ENCODE results near the gene SPAG7.
A peak's percentile ranks its signal among the peaks of the same experiment; 100 is the strongest.

The SPAG7 gene

DNA sequence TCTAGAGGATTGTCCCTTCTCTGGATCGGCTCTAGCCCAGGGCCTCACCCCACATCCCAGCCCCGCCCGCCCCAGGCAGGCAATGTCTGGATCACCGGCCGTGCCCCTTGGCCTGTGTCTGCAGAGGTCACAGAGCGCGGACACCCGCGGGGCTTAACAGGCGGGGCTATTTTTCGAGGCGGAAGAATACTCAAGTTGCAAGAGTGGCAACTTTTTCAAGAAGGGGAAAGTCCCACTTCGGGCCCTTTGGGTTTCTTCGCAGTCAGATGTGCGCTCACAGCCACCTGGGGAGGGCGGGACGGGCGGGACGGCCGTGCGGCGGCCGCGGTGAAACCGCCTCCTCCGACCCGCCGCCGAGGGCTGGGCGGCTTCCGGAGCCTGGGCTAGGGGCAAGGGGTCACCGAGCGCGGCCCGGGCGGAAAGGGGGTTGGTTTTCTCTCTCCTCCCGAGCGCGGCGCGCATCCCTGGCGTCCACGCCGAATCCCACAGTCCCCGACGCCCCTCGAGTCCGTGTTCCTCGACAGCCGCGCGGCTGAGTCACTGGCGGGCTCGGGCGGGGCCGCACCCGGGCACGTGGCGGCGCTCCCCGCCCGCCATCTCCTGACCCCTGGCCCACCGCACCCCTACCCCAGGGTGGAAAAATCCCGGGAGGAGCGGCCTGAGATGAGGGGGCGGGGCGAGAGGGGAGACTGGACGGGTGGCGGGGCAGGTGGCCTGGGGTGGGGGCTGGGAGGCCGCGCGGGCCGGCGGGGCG is 18.1 kb downstream of the SPAG7 start:
- DNase-seq, result peak in 1 of 2 experiments; percentile 15

DNA sequence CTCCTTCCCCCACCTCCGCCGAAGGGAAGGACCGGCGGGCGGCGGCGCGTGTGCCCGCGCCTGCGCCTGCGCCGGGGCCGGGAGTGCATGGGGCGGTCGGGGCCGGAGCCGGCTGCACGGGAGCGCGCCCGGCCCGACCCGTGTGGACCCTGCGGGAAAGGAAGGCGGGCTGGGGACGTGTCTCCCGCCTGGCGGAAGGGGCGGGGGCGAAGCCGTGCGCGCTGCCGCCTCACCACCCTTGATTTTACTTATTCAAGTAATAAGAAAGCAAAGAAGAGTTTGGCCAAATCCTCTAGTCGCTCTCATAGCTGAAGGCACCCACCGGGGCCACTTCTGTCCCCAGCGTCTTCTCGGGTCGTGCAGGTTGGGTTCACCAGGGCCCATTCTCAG is 18.7 kb downstream of the SPAG7 start:
- DNase-seq, result peak in 1 of 2 experiments; percentile 67

DNA sequence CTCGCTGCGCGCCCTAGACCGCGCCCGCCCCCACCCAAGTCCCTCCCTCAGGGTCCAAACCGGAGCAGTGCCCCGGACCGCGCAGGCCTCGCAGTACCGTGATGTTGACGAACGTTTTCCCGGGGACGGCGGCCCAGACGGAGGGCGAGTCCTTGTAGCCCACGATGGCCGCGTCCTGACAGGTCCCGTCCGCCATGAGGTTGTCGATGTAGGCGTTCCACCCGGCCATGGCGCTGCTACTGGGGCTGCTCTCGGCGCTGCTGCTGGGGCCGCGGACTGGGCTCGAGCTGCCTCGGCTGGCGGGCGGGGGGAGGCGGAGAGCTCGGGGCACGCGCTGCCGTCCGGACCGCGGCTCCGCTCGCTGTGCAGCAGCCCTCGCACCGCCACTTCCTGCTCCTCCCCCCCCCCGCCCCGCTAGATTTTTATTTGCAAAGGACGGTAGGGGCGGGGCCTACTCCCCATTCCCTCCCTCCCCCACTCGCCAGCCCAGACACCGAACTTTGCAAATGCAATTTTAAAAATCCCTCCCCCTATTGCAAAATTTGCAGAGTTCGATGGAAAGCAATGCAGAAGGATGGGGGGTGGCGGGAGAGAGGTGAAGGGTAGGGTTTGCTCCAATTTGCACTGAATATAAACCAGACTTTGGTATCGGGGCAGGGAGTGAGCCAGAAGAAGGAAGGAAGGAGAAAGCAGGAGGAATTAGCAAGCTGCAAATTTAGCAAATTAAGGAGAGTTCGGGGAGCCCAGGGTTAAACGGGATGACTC is 19.3 kb downstream of the SPAG7 start, which contains the start of gene PFN1:
TSS of gene PFN1 (minus strand) at position 365 of the 765 bp plus-strand sequence. CDS start at position 229, 136 bp downstream.
- peak; percentile 67 to 75 for DNase-seq

DNA sequence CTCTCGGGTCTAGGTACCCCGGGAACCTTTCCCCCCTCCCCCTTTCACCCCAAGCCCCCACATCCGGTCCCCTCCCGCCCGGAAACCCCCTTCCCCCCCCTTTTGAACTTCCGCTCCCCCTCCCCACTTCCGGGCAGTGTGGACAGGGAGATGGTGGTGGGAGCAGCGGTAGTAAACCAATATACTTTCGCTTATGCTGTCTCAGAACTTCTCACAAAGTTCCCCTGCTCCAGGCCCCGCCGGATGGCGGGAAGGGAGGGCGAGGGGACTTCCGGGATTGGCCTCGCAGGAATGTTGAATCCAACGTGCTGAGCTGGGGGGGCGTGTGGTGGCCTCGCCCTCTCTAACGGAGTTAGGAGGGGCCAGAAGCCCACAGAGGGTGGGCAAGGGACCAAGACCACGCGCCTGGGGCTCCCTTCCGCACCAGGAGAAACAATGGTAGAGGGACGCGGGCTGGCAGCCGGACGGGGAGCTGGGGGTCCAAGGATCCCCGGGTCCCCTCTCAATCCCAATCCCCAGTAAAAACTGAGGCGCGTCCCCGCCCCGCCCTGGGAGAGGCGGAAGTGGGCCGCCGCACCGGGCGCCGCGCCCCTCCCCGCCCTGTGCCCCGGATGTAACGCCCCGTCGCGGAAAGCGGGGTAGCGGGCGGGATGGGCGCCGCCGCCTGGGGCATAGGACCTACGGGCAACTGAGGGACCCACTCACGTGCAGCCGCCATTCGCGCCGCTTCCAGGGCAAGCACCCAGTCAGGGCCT is 20.0 kb downstream of the SPAG7 start:
- DNase-seq, result no peak

DNA sequence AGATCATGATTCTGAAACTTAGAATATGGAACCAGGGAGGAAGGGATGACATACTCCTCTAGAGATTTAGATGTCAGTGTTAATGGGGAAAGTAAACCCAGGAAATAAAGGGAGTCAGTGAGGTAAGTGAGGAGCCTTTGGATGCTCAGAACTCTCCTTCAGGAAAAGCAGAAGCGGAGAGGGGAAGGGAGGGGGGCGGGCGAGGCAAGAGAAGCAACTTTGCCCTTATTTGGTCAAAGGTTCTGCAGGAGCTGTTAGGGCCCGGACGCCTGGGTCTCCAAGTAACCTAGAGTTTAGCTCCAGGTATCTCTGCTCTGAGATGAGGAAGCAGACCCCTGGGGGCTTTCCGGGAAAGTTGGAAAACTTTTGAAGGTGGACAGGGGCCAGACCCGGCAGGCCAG is 20.6 kb downstream of the SPAG7 start:
- DNase-seq, result peak; percentile 34 to 38

DNA sequence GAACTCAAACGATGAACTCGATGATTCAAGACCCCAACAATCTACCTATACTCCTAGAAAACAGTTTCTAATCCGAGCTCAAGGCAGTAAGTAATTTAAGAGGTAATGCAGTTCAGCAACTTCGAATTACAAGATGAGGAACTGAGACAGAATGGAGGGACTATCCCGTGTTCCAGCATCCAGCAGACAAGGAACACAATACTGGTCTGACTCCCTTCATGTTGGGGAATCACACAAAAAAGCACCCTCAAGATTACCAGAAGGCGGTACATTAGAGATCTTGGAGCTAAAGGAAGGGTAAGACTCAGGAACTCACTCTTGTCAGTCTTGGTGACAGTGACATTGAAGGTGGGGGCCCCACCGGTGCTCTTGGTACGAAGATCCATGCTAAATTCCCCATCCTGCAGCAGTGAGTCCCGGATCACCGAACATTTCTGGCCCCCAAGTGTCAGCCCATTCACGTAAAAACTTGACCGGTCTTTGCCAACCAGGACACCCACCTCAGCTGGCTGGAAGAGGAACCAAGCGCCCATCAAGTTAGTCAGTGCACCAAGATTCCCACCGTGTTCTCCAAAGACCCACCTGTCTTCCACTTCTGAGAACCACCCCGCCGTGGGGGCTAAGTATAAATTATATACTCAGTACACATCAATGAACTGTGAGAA is 21.2 kb downstream of the SPAG7 start:
- no peak for DNase-seq

DNA sequence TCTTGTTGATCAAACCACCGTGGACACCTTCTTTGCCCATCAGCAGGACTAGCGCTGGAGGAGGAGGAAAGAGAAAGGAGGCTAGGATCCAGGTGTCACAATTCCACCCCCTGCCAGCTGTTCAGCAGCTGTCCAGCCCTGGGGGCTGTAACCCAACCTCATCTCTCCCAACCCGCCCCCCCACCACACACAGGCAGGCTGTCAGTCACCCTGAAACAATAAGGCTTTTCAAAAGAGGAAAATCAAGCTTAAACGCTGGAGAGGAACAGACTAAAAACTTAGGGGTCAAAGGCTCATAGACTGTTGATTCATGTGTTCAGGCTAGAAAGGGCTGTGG is 21.7 kb downstream of the SPAG7 start:
- no peak for DNase-seq

DNA sequence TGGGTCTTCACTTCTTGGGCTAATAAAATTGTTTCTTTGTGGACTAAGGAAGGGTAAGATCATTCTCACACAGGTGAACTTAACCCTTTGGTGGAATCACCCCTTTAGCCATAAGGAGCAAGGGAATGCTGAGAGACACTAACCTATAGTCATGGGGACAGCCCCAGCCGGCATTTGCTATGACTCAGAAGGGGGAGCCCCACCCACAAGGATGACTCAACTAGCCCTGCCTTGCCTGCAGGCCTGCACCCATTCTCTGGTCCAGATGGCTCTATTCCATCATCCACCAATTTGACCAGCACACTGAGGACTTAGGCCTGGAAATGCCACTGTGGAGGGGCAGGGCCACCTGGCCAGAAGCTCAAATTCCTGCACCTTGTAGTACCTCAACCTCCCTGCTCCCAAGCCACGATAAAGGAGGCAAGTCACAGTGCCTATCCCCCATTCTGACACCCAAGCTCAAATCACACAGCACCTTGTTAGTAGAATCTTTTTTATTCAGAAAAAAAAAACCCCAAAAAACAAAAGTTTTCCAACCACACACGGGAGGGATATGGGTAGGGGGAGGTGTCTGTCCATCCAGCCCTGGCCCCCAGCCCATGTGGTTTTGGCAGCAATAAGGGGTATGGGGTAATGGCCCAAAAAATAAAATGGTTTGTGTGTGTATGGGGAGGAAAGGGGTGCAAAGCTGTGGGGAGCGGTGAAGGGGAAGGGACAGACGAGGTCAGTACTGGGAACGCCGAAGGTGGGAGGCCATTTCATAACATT is 22.3 kb downstream of the SPAG7 start:
- peak; percentile 27 for DNase-seq

DNA sequence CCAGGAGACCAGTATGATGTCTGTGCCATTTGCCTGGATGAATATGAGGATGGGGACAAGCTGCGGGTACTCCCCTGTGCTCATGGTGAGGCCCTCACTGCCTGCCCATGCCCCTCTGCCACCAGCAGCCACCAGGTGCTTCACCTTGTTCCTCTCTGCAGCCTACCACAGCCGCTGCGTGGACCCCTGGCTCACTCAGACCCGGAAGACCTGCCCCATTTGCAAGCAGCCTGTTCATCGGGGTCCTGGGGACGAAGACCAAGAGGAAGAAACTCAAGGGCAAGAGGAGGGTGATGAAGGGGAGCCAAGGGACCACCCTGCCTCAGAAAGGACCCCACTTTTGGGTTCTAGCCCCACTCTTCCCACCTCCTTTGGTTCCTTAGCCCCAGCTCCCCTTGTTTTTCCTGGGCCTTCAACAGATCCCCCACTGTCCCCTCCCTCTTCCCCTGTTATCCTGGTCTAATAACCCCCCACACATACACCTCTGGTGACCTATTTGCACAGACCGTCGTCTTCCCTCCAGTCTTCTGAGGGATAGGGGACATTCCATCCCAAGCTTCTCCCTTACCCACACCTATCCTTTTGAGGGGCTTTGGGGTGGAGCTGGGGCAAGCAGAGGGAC is 23.0 kb downstream of the SPAG7 start:
- DNase-seq, result no peak

DNA sequence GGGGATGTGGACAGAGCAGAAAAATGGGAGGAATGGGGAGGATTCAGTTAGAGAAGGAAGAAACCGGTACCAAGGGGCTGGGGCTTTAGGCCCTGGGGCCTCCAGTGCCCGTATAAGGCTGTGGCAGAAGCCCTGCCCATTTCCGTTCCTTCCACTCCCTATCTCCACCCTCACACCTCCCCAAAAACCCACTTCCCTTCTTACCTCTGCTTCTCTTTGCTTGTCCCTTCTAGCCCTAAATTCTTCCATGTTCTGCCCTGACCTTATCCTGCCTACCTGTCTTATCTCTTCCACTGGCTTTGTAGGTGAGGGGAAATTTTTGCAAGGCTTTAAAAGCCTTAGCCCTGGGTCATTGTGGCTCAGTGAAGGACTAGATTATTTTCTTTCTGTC is 23.5 kb downstream of the SPAG7 start:
- peak; percentile 11 to 41 for DNase-seq

DNA sequence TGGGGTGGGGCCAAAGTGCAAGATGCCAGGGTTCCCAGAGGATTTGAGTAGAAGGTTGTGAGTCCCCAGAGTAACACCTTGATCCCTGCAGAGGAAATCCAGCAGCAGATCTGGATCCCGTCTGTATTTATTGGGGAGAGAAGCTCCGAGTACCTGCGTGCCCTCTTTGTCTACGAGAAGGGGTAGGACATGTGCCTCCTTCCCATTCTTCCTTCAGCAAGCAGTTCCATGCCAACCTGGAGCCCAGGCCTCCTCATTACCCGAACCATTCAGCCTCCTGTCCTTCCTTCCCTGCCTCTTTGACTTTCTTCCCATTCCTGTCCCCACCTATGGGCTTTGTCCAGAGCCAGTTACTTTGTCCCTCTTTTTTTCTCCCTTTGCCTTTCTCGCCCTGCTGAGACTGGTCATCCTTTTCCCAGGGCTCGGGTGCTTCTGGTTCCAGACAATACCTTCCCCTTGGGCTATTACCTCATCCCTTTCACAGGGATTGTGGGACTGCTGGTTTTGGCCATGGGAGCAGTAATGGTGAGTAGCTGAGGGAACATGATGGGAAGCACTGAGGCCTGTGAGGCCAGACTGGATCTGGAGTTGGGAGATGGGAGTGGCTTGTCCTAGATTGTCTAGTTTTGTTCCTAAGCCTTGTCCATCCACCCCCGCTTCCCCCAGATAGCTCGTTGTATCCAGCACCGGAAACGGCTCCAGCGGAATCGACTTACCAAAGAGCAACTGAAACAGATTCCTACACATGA is 24.7 kb downstream of the SPAG7 start:
- no peak for DNase-seq

DNA sequence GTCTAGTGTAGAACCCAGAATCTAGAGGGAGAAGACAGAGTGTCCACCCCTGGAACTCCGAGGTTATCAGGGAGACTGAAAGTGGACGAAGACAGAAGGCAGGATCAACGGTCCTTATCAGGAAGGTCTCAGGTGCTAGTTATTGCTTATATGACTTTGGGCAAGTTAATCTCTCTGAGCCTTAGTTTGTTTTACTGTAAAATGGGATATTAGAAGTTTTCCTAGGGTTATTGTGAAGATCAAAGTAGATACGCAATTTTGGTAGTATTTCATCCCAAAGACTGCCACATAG is 26.4 kb downstream of the SPAG7 start:
- no peak for DNase-seq

DNA sequence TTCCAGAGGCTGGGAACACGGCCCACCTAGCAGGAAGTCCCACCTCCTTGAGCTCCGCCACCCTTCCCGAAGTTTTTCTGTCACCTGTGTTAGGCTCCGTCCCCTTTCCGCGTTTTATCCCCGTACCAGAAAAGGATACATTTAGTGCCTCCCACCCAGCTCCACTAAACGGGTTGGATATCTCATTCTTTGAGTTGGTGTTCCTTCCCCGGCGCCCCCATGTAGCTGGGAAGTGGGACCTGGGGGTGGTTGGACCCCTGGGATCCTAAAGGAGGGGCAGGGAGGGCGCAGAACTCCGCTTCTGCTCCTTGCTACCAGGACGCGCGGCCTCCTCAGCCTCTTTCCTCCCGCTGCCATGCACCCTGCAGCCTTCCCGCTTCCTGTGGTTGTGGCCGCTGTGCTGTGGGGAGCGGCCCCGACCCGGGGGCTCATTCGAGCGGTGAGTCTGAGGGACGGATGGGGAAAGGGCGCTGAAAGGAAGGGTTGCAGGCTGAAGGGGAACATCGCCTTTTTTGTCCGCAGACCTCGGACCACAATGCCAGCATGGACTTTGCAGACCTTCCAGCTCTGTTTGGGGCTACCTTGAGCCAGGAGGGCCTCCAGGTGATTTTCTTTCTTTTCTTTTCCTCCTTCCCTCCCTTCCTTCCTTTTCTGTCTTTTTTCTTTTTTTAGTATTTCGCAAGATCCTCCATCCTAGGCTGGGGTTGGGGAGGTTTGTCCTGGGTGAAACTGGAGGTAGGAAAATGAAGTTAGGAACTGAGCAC is 26.9 kb downstream of the SPAG7 start:
- no peak for DNase-seq

DNA sequence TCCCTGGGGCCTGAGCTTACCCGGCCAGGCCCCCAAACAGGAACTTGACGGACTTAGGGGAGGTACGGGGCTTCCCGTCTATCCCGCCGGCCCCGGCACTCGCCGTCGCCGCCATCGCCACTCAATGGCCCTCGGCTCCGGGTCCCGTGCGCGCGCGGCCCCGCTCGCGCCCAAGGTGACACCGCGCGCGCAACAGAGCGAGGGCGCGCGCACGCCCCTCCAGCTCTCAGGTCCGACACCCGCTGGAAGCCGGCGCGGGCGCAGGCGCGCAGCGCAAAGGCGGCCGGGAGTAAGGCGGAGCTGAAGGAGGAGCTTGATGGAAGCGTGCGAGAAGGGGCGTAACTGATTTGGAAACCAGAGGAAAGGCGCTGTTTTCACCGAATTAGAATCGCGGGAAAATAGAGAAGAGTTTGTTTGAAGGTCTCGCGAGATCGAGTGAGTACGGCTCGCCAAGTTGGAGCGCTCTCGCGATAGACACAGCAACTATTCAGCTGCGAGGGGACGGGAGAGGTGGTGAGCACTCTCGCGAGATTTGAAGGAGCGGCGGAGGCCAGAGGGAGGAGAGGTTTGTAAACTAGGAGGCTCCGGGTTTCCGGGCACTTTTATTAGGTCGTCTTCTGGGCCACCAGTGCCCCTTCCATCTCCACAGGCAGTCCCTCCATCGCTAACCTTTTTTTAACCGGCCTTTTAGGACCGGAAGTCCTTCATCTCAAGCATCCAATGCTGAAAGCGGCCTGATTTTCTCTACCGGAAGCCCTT is 27.6 kb downstream of the SPAG7 start, which contains the start of the genes RNF167 and SLC25A11:
TSS of gene RNF167 (plus strand) at position 473 of the 759 bp plus-strand sequence. CDS start 642 bp downstream, outside the sequence.
TSS of gene SLC25A11 (minus strand) at position 251 of the 759 bp plus-strand sequence. CDS start at position 115, 136 bp downstream.
- peak; percentile 94 for DNase-seq

DNA sequence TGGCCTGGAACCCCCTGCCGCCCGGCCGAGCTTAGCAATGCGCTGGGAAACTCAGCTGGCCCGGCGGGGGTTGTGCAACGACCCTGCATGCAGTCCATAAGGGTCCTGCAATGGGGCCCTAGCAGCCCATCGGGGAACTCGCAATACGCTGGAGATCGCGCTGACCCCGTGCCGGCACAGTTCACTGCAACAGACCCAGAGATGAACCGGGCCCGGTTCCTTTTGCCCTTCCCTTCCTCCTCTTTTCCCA is 28.1 kb downstream of the SPAG7 start:
- no peak for DNase-seq

DNA sequence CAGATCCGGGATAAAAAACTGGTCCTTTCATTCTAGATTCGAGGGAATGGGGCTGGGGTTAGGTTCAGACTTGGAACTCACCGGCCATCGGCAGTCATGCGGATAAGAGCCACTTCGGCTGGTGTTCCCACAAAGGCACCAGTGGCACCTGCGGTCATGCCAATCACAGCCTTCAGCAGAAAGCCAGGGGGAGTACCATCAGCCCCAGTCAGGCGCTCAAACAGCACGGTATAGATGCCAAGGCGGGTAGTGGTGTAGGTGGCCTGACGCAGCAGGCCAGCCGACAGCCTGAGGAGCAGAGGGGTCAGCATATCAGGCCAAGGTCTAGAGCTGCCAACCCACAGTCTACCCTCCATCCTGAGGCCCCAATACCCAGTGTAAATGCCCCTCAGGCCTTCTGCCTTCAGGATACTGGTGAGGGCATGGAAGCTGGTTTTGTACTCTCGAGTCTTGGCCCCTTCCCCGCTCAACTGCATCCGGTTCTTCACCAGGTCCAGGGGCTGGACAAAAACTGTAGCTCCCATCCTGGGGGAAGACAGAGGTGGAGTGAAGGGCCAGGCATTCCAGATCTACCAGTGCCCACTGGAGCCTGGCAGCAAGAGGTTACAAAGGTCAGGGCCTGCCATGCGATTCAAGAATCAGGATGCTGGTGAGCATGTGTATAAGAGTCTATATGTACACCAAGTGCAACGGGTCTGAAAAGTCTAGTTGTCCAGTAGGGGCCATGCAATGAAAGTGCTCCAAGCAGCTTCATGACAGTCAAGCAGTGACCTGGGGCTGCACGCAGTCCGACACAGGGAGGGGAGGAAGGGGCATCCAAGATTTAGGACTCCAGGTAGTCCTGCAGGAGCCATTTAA is 28.7 kb downstream of the SPAG7 start:
- no peak for DNase-seq

DNA sequence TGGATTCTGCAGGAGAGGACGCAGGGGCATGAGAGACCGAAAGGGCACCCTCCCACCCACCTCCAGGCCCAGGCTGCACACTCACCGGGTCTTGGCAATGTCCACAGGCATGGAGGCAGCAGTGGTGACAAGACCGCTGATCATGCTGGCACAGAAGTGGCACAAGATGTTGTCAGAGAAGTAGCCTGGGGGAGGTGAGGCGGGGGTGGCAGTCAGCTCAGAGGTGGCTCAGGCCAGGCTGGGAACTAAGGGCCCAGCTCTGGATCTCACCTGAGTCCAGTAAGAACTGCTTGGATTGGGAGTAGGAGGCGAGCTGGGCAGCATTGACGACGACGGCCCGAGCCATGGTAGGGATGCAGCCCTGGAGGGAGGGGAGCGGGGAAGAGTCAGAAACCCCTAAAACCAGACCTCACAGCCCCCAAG is 29.5 kb downstream of the SPAG7 start:
- DNase-seq, result no peak

DNA sequence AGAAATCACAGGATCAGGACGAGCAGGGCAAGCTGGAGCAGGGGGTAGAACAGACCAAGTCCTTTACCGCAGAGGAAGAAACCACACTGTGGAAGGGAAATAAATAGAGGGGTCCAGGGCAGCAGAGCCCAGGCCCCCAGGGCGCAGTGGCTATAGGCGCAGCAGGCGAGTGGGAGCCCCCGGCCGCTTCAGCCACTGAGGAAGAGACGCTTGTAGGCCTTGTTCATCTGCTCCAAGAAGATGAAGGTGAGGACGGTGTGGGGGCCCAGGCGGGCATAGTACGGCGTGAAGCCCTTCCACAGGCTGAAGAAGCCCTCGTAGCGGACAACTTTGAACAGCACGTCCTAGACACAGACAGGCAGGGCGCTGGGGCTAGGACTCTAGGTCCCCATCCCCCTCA is 30.1 kb downstream of the SPAG7 start:
- DNase-seq, result no peak

DNA sequence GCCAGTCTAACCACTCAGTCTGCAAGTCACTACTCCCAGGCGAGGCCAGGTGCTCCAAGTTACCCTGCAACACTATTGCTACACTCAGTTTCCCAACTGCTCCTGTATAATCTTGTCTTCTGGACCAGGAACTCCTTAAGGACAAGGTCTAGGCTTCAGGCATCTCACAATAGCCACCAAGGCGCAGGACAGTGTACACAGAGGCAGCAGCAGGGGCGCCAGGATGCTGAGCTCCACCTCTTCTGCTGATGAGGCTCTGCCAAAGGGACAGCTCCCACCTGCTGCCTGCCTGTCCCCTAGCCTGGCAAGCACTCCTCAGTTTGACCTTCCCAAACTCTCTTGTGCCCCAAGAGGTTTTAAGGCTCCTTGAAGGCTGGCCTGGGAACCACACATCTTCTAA is 31.2 kb downstream of the SPAG7 start:
- no peak for DNase-seq
